A375 (cell line): Measurements from ENCODE around the gene GPR132. TPM values are rescaled to one million over a fixed set of nuclear protein-coding genes. Genes with fewer than 3 reads are reported as not detected.

Source experiments
- small RNA-seq: library from RNA; depleted of rRNA; stranded (forward); fragments of <200 nt; gene quantifications from one replicate; pipeline ENCODE3, GENCODE V24; 2014
- total RNA-seq: library from RNA; depleted of rRNA; stranded (reverse); fragments of >200 nt; shearing (Covaris generic); gene quantifications from 2 replicates; pipeline ENCODE4 v1.2.3, GENCODE V29; 2014; rRNA removed

The GPR132 gene, protein sequence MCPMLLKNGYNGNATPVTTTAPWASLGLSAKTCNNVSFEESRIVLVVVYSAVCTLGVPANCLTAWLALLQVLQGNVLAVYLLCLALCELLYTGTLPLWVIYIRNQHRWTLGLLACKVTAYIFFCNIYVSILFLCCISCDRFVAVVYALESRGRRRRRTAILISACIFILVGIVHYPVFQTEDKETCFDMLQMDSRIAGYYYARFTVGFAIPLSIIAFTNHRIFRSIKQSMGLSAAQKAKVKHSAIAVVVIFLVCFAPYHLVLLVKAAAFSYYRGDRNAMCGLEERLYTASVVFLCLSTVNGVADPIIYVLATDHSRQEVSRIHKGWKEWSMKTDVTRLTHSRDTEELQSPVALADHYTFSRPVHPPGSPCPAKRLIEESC
- total RNA-seq = 0.16 TPM in 1 of 2 replicates, not detected in the other

DNA sequence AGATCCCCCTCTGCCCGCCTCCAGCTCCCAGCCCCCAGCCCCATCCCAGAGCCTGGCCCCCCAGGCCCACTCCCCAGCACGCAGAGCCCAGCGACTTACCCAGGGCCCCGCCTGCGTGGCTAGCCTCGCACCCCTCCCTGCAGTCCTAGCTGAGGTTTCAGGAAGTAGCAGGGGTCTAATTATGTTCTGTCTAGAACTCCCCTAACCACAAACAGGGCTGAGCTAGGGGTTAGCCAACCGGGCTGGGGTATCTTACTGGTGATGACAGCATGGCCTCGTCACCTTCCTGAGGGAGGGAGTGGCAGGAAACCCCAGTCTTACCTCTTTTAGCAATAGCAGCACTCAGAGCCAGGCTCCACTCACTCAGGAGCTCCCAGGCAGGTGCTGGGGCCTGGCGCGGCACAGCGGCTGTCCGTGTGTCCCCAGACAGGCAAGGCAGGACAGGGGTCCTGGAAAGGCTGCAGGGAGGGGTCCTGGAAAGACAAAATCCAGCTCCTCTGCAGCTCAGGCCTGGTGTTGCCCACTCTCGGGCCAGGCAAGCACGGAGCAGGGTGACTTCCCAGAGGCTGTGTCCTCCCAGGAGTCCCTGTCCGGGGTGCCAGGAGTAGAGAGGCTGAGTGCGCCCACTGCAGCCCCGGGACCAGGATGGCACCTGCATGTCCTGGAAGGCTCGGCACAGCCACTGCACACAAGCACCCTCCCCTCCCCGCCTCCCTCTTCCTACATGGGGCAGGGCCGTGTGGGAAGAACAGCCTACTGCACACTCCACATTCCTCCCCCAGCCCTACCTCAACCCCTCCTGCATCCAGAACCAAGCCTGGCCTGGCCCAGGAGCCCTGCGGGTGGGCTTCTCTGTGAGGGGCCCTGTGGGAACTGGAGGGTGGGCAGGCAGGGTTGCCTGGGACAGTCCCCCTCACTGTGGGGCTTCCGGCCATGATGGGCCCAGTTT, at the start of gene GPR132:
GPR132 (minus strand) TSS at position 151 of the 949 bp plus-strand sequence. CDS start 10,010 bp downstream, outside the sequence.

DNA sequence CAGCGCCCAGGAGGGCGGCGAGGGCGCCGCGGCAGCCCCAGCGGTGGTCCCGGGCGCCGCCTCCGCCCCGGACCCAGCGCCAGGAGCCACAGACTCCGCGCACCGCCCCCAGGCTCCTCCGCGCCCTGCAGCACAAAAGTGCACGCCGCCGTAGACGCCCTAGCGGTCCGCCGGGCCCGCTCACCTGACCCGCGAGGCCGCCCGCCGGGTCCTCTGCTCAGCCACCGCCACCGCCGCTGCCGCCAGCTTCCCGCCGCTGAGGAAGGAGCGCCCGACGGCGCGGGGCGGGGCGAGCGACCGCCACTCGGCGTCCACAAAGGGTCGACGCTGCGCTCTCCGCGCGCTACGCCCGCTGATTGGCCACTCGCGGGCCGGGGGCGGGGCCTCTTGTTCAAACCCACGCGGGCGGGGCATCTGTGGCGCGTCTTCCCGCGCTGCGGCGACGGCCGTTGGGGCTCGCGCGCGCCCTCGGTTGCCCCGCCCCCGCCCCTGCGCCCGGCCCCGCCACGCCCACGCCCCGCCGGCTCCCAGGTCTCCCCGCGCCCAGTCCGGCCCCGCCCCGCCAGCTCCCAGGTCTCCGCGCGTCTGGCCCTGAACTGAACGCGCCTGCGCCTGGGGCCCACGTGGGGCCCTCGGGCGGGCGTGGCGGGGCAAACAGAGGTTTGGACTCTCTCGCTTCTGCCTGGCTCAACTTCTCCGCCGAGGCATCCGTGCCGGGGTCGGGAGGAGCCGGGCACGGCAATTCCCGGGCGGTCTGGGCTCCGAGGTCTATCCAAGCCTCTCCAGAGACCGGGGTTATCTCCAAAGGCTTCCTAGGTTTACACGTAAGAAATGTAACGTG, 44.2 kb downstream of the GPR132 start, which contains the start of gene CDCA4:
CDCA4 (minus strand) TSS at position 269 of the 841 bp plus-strand sequence. CDS start 9,154 bp downstream, outside the sequence.

Small RNA genes within 50 kb of the gene (small RNA-seq; reads per million reads assigned to genes)
- gene AL512356.2 = not detected

Other genes with a start within 250 kb of the GPR132 start
- gene CEP170B, start 200.2 kb downstream of the GPR132 start, total RNA-seq = 11.9 and 13.7 TPM in 2 replicates
- 0.03 and 0.04 TPM in 2 replicates for gene PLD4, start 140.6 kb downstream of the GPR132 start, total RNA-seq
- 12.6 and 14.7 TPM in 2 replicates for gene AHNAK2, start 87.1 kb downstream of the GPR132 start, total RNA-seq
- 8.4 and 12.0 TPM in 2 replicates for gene CLBA1, start 79.6 kb downstream of the GPR132 start, total RNA-seq
- 67.5 and 70.2 TPM in 2 replicates for gene CDCA4, start 44.3 kb downstream of the GPR132 start, total RNA-seq
- 0.27 and 0.34 TPM in 2 replicates for gene JAG2, start 103.3 kb upstream of the GPR132 start, total RNA-seq
- 5.0 TPM in 2 replicates for gene NUDT14, start 115.9 kb upstream of the GPR132 start, total RNA-seq
- gene BTBD6, start 183.1 kb upstream of the GPR132 start, total RNA-seq = 32.7 and 32.9 TPM in 2 replicates
- gene BRF1, start 235.6 kb upstream of the GPR132 start, total RNA-seq = 39.5 and 46.1 TPM in 2 replicates
- 23.9 and 36.4 TPM in 2 replicates for gene PACS2, start 249.3 kb upstream of the GPR132 start, total RNA-seq